IMR-90 (cell line): ENCODE data around the gene OR51B2. TPM values are rescaled to one million over a fixed set of nuclear protein-coding genes. Genes with fewer than 3 reads are reported as not detected.

Source experiments
- ATAC-seq: fragments of 200-7000 bp; cut with Tn5 transposase; 2 replicates; pipeline ENCODE4 v1.9.1; 2020; ENCODE audit warnings: low read depth, mild to moderate bottlenecking, moderate library complexity
- BruUV-seq: library from RNA; stranded (reverse); fragments of 400-500 nt; replicated peaks from 2 replicates; lab custom pipeline; 2021; lab: Mats Ljungman, UMichigan
- CTCF ChIA-PET: fragments of 300-600 bp; formaldehyde crosslinking; extraction: SDS; loops from one replicate; lab custom pipeline; 2021; ENCODE audit warnings: antibody characterized with exemption; lab: Yijun Ruan, JAX
- POLR2A ChIA-PET: fragments of 300-600 bp; sonication (Branson Sonifier 250); formaldehyde crosslinking; loops from one replicate; lab custom pipeline; 2022; ENCODE audit warnings: antibody characterized with exemption; ENCODE audit not compliant: unreplicated experiment; lab: Charles Lee
- DNase-seq: peaks from one replicate; pipeline ENCODE4 v3.0.0; 2013
- H2AFZ ChIP-seq: replicated peaks from 2 replicates; pipeline ENCODE3; 2013; ENCODE audit warnings: low read length, mild to moderate bottlenecking; ENCODE audit not compliant: poor library complexity
- H2AK5ac ChIP-seq: 2 replicates; pipeline ENCODE4 v1.6.1; 2013; ENCODE audit warnings: low read depth, low read length, inconsistent platforms
- H2AK9ac ChIP-seq: replicated peaks from 2 replicates; pipeline ENCODE3; 2013; ENCODE audit warnings: mild to moderate bottlenecking, low read depth, low read length, moderate library complexity; ENCODE audit not compliant: poor library complexity
- H2BK120ac ChIP-seq: 2 replicates; pipeline ENCODE4 v1.6.1; 2013; ENCODE audit warnings: low read depth, low read length, inconsistent platforms
- H2BK15ac ChIP-seq: 3 replicates; pipeline ENCODE4 v1.6.1; 2013; ENCODE audit warnings: low read depth, low read length, inconsistent platforms
- H2BK20ac ChIP-seq: 2 replicates; pipeline ENCODE4 v1.6.1; 2013; ENCODE audit warnings: low read depth, mild to moderate bottlenecking, inconsistent platforms, low read length, moderate library complexity
- H2BK5ac ChIP-seq: 2 replicates; pipeline ENCODE4 v1.6.1; 2013; ENCODE audit warnings: mild to moderate bottlenecking, low read depth, low read length, inconsistent platforms; ENCODE audit not compliant: poor library complexity, severe bottlenecking
- H3K14ac ChIP-seq: replicated peaks from 2 replicates; pipeline ENCODE4 v1.6.1; 2013; ENCODE audit warnings: low read depth, low read length, inconsistent platforms
- H3K18ac ChIP-seq: 2 replicates; pipeline ENCODE4 v1.6.1; 2013; ENCODE audit warnings: low read depth, low read length, control low read depth
- H3K23ac ChIP-seq: 2 replicates; pipeline ENCODE4 v1.6.1; 2013; ENCODE audit warnings: low read depth, low read length, inconsistent platforms
- H3K27ac ChIP-seq: 2 replicates; pipeline ENCODE4 v1.5.1; 2013; ENCODE audit warnings: mild to moderate bottlenecking, control low read depth, low read length; ENCODE audit not compliant: insufficient read depth
- H3K27me3 ChIP-seq: 2 replicates; pipeline ENCODE4 v1.6.1; 2013; ENCODE audit warnings: low read length; ENCODE audit not compliant: control insufficient read depth, insufficient read depth
- H3K36me3 ChIP-seq: 2 replicates; pipeline ENCODE4 v1.6.1; 2013; ENCODE audit warnings: low read length, mixed read lengths; ENCODE audit not compliant: control insufficient read depth, insufficient read depth
- H3K4ac ChIP-seq: 2 replicates; pipeline ENCODE4 v1.6.1; 2013; ENCODE audit warnings: low read depth, low read length, inconsistent platforms
- H3K4me1 ChIP-seq: 2 replicates; pipeline ENCODE4 v1.6.1; 2013; ENCODE audit warnings: low read length, mixed read lengths; ENCODE audit not compliant: control insufficient read depth, insufficient read depth
- H3K4me2 ChIP-seq: 2 replicates; pipeline ENCODE4 v1.6.1; 2013; ENCODE audit warnings: low read depth, mild to moderate bottlenecking, control low read depth, low read length, moderate library complexity
- H3K4me3 ChIP-seq: 2 replicates; pipeline ENCODE4 v1.5.1; 2013; ENCODE audit warnings: low read depth, mild to moderate bottlenecking, control low read depth, low read length, moderate library complexity; ENCODE audit not compliant: insufficient read depth
- H3K56ac ChIP-seq: 2 replicates; pipeline ENCODE4 v1.6.1; 2013; ENCODE audit warnings: low read length, inconsistent platforms; ENCODE audit not compliant: insufficient read depth; ENCODE audit errors: extremely low read depth
- H3K79me1 ChIP-seq, 2 experiments: 2 replicates each; pipeline ENCODE4 v1.6.1; 2013; ENCODE audit warnings: low read length in 2 of 2, inconsistent platforms in 1 of 2, low read depth in 1 of 2
- H3K9ac ChIP-seq: 2 replicates; pipeline ENCODE4 v1.6.1; 2013; ENCODE audit warnings: low read depth, low read length, control low read depth
- H3K9me1 ChIP-seq: 2 replicates; pipeline ENCODE4 v1.6.1; 2013; ENCODE audit warnings: low read length, inconsistent platforms; ENCODE audit not compliant: insufficient read depth
- H3K9me3 ChIP-seq: 2 replicates; pipeline ENCODE4 v1.6.1; 2013; ENCODE audit warnings: low read length; ENCODE audit not compliant: control insufficient read depth, insufficient read depth
- H4K20me1 ChIP-seq: 2 replicates; pipeline ENCODE4 v1.6.1; 2013; ENCODE audit warnings: low read length, inconsistent platforms; ENCODE audit not compliant: insufficient read depth
- H4K5ac ChIP-seq: 2 replicates; pipeline ENCODE4 v1.6.1; 2013; ENCODE audit warnings: mild to moderate bottlenecking, low read depth, low read length, control low read depth
- H4K8ac ChIP-seq, 2 experiments: 2 replicates each; pipeline ENCODE4 v1.6.1; 2013; ENCODE audit warnings: low read depth in 2 of 2, low read length in 2 of 2, control low read depth in 1 of 2, inconsistent platforms in 1 of 2
- H4K91ac ChIP-seq: 2 replicates; pipeline ENCODE4 v1.6.1; 2013; ENCODE audit warnings: low read depth, low read length, inconsistent platforms; ENCODE audit not compliant: insufficient read depth
- CEBPB ChIP-seq: IDR thresholded peaks from 2 replicates; pipeline ENCODE4 v1.6.1; 2012; ENCODE audit warnings: low read depth, low read length, improper control_type of control experiment
- MXI1 ChIP-seq: IDR thresholded peaks from 2 replicates; pipeline ENCODE4 v1.6.1; 2012; ENCODE audit warnings: low read depth, mild to moderate bottlenecking, low read length, moderate library complexity, borderline replicate concordance
- RFX5 ChIP-seq: IDR thresholded peaks from 2 replicates; pipeline ENCODE4 v1.8.0; 2012; ENCODE audit warnings: low read depth, mild to moderate bottlenecking, low read length, moderate library complexity
- SMC3 ChIP-seq: fragments of 150-350 bp; IDR thresholded peaks from 2 replicates; pipeline ENCODE4 v1.6.1; 2016; ENCODE audit warnings: low read depth, mild to moderate bottlenecking, antibody characterized with exemption, low read length, moderate library complexity
- WGBS, 2 experiments: methylation state at CpG; one replicate each; pipeline versions ENCODE4 v1.1.5 to v1.1.7; 2013; ENCODE audit warnings: missing lambda C conversion rate in 2 of 2; ENCODE audit not compliant: insufficient read length in 1 of 2; ENCODE audit errors: extremely low coverage in 2 of 2; 5-methylcytosine and 5-hydroxymethylcytosine counted together
- dilution Hi-C: fragments of 300-500 bp; cut with HindIII; formaldehyde crosslinking; loops from one replicate; pipeline ENCODE4 v1.14.3; 2018; ENCODE audit warnings: low sequenced_read_pairs; ENCODE audit not compliant: unreplicated experiment
- in situ Hi-C: fragments of 300-500 bp; cut with MboI; formaldehyde crosslinking; loops from 3 replicates; pipeline ENCODE4 v1.14.3; 2019; ENCODE audit warnings: low sequenced_read_pairs, inconsistent platforms, mixed read lengths
- intact Hi-C: fragments of 100-400 bp; cut with micrococcal nuclease; formaldehyde crosslinking; loops from 2 replicates; pipeline ENCODE4 v1.10.0; 2022
- polyA plus RNA-seq, 3 experiments: library from polyadenylated mRNA; depleted of rRNA; stranded (reverse); fragments of >200 nt; gene quantifications; 2 replicates each; pipeline ENCODE4 v1.2.3, GENCODE V29; 2012; ENCODE audit warnings: low replicate concordance in 1 of 3
- total RNA-seq: library from RNA; depleted of rRNA; stranded (reverse); fragments of >200 nt; gene quantifications from 2 replicates; pipeline ENCODE4 v1.2.3, GENCODE V29; 2012
- TF ChIP-seq, protein P1 (sequence below): fragments of 150-350 bp; IDR thresholded peaks from 2 replicates; pipeline ENCODE4 v1.6.1; 2016; ENCODE audit warnings: low read depth, mild to moderate bottlenecking, low read length, moderate library complexity, borderline replicate concordance

Gene OR51B2
- total and polyA plus RNA-seq, 2 of the 4 experiments (the other 2 are of a cell fraction) = not detected

- H3K56ac ChIP-seq = no peak overlapping the region
- dilution Hi-C loops (no loop called here), in situ Hi-C loops (loop anchor here (10.0 kb wide), 1 partner anchor 82 kb away; no protein-coding TSS in a partner anchor), intact Hi-C loops (no loop called here)
- no TSS peak for BruUV-seq
- ChIA-PET CTCF (interaction anchor here (0.6 kb wide), 1 partner anchor 68 kb away, joined by 3 read pairs; no protein-coding TSS in a partner anchor), POLR2A (no interaction called here)
- H4K91ac ChIP-seq = peak overlapping the region; percentile 92
- peak overlapping the region; percentile 68; the same call in 1 of the 2 replicates for H3K14ac ChIP-seq
- peak overlapping the region; percentile 34 for H2BK5ac ChIP-seq
- no peaks in the 10 kb centered on the region for H3K9me3 ChIP-seq
- H3K4me2 ChIP-seq = no peak overlapping the region
- peaks cover 17% of the 10 kb centered on the region for H3K4me1 ChIP-seq
- H3K9me1 ChIP-seq = peaks cover 7% of the 10 kb centered on the region; the same call in 1 of the 2 replicates
- H2BK20ac ChIP-seq = peak overlapping the region; percentile 91
- no peak overlapping the region for H3K9ac ChIP-seq
- H2BK120ac ChIP-seq = peak overlapping the region; percentile 91
- peak overlapping the region; percentile 65; the same call in 1 of the 2 replicates for H3K18ac ChIP-seq
- H2AK5ac ChIP-seq = peak overlapping the region; percentile 81; the same call in 1 of the 2 replicates
- no peak overlapping the region for H3K27ac ChIP-seq
- DNase-seq (no peak), ATAC-seq (no peak)
- H3K23ac ChIP-seq = 0 out of 2 replicates have a peak overlapping the region, but pooled peaks have one; percentile 17
- peak overlapping the region; percentile 56; a peak in 3 of 4 replicates for H4K8ac ChIP-seq
- H4K20me1 ChIP-seq = no peaks in the 10 kb centered on the region
- no peaks in the 10 kb centered on the region for H3K79me1 ChIP-seq
- no peak overlapping the region for H3K4me3 ChIP-seq
- H2AFZ ChIP-seq = no peak overlapping the region
- no peaks in the 10 kb centered on the region for H3K27me3 ChIP-seq
- peak overlapping the region; percentile 83 for H3K4ac ChIP-seq
- no peak overlapping the region for H2AK9ac ChIP-seq
- peak overlapping the region; percentile 98 for H4K5ac ChIP-seq
- TF ChIP-seq SMC3 (no peak), RFX5 (no peak), CEBPB (no peak), MXI1 (no peak)
- TF ChIP-seq, protein P1, sequence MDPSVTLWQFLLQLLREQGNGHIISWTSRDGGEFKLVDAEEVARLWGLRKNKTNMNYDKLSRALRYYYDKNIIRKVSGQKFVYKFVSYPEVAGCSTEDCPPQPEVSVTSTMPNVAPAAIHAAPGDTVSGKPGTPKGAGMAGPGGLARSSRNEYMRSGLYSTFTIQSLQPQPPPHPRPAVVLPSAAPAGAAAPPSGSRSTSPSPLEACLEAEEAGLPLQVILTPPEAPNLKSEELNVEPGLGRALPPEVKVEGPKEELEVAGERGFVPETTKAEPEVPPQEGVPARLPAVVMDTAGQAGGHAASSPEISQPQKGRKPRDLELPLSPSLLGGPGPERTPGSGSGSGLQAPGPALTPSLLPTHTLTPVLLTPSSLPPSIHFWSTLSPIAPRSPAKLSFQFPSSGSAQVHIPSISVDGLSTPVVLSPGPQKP = no peak
- no peaks in the 10 kb centered on the region for H3K36me3 ChIP-seq
- H2BK15ac ChIP-seq = peak overlapping the region; percentile 75; the same call in 1 of the 3 replicates
- WGBS, 2 experiments = no CpG with 5 or more reads among the region's 3 CpGs
These were observed 41.0 kb downstream of the OR51B2 start for GRCh38 chr11:5283086-5283485.
